C4-2B (cell line): Measurements from ENCODE around the gene PFKL.

Source experiments
- H3K27ac ChIP-seq: fragments of 450-650 bp; 2 replicates; pipeline ENCODE4 v1.5.1; 2017
- ZFX ChIP-seq: fragments of 450-650 bp; IDR thresholded peaks from 2 replicates; pipeline ENCODE4 v1.6.1; 2017
- TF ChIP-seq, protein P1 (sequence below): fragments of 450-650 bp; conservative IDR thresholded peaks from 2 replicates; pipeline ENCODE4 v1.5.1; 2017; ENCODE audit warnings: mild to moderate bottlenecking

Gene PFKL

DNA sequence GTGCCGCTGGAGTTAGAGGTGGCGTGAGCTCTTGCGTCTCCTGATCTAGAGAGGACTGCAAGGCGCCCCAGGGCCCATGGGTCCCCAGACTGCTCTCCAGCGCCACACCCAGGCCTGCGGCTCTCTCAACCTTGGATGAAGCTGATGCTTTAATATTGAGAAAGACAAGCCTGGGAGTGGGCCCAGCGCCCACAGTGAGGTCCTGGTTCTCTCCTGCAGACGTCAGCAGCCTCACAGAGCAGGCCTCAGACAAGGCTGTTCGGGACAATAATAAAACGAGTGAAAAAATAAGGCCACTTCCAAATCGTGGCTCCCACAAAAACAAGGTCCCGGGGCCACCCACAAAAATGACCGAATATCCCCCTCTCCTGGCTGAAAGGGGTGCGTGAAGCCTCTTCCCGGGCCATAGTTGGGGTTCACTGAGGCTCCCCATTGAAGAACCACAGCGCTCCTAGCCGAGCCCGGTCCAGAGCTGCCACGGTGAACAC lies 32.2 kb upstream of the PFKL start:
- TF ChIP-seq ZFX, result no peak
- TF ChIP-seq, protein P1, sequence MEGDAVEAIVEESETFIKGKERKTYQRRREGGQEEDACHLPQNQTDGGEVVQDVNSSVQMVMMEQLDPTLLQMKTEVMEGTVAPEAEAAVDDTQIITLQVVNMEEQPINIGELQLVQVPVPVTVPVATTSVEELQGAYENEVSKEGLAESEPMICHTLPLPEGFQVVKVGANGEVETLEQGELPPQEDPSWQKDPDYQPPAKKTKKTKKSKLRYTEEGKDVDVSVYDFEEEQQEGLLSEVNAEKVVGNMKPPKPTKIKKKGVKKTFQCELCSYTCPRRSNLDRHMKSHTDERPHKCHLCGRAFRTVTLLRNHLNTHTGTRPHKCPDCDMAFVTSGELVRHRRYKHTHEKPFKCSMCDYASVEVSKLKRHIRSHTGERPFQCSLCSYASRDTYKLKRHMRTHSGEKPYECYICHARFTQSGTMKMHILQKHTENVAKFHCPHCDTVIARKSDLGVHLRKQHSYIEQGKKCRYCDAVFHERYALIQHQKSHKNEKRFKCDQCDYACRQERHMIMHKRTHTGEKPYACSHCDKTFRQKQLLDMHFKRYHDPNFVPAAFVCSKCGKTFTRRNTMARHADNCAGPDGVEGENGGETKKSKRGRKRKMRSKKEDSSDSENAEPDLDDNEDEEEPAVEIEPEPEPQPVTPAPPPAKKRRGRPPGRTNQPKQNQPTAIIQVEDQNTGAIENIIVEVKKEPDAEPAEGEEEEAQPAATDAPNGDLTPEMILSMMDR, result no peak
- no peak overlapping the region for H3K27ac ChIP-seq

DNA sequence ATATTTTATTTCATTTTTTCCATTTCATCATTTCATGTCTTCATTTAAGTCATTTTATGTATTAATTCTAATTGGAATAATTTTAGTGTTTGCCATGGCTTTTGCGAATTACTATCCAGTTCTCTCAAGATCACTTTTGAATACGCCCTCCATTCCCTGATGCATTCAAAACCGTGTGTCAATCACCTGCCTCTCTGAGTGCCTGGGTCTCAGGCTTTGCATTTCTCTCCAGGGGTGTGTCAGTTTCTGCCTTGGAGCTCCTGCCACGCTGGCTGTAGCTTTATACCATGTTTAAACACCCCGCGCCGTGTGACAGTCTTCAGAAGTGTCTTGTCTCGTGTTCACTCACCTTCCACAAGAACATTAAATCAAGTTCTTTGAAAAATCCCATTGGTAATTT lies 30.8 kb upstream of the PFKL start:
- TF ChIP-seq, protein P1, result no peak
- no peak for TF ChIP-seq ZFX
- no peak overlapping the region for H3K27ac ChIP-seq

DNA sequence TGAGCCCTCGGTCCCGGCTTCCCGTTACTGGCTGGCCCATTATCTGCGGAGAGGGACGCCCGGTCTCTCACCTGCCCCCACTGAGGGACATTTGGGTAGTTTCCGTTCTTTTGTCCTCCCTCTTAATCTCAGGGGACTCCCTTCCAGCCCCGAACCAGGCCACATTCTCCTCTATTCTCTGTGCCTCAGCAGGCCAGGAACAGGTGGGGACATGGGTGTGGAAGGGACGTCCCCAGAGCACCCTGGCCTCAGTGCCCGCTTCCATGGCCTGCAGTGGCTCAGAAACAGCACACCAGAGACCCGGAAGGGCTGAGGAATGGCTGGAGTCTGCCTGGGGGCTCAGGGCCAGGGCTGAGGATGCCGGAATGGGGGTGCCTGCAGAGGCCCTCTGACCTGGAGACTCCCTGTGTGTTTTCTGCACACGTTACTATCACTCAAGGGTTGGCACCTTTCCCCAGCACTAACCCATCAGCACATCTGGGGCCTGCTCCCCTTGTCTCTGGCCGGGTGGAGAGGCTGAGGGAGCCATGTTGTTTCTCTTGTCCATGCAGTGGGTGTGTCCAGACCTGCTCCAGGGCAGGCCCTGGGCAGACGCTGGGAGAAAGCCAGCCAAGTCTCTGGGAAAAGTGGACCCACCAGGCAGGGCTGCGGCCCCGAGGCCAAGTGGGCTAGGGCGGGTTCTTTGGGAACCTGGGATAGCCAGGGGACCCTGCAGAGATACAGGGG lies 28.1 kb upstream of the PFKL start:
- no peak for TF ChIP-seq ZFX
- TF ChIP-seq, protein P1, result no peak
- no peak overlapping the region for H3K27ac ChIP-seq

DNA sequence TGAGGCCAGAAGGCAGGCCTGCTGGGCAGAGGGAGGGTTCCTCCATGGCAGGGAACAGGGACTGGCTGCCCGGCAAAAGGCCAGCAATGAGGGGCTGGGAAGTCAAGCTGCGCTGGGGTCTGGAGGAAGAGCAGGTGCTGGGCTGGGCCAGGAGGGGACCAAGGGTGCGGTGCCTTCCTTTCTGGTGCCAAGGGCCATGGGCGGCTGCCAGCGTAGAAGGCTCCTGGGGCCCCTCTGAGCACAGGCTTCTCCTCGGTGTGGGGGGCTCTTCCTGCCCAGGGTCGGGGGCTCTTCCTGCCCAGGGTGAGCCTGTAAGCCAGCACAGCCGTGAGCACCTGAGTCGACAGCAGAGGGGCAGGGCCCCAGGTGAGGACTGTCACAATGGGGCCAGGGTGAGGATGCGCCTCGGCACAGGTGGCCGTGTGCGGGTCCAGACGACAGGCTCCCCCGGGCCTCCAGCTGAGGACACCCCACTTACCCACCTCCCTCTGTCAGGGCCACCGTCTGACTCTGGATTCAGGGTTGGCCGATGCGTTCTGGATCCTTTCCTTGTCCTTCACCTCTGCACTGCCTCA lies 27.5 kb upstream of the PFKL start:
- no peak overlapping the region for H3K27ac ChIP-seq
- TF ChIP-seq ZFX, result no peak

DNA sequence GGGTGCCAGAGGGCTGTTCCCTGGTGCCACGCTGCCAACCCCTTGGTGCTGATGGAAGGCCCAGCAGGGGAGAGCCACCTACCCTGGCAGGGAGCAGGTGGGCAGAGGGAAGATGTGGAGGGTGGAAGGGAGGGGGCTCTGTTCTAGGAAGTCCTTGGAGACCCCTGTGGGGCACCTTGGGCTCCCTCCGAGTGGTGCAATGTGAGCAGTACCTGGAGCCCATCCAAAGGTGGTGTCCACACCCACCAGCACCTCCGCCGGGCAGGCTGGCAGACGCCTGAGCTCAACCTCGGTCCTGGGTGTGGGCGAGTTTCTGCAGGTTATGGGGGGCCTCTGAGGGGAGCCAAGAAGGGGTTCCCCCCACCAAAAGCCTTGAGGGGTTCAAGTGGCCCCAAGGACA lies 26.8 kb upstream of the PFKL start:
- TF ChIP-seq, protein P1, result no peak
- no peak overlapping the region for H3K27ac ChIP-seq

DNA sequence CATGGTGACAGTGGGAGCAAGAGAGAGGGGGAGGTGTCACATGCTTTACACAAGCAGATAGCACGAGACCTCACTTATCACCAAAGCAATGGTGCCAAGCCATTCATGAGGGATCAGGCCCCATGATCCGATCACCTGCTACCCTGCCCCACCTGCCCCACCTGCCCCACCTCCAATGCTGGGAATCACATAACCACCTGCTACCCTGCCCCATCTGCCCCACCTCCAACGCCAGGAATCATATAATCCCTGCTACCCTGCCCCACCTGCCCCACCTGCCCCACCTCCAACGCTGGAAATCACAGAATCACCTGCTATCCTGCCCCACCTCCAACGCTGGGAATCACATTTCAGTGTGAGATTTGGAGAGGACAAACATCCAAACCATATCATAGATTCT lies 24.8 kb upstream of the PFKL start:
- TF ChIP-seq, protein P1, result no peak
- no peak for TF ChIP-seq ZFX

DNA sequence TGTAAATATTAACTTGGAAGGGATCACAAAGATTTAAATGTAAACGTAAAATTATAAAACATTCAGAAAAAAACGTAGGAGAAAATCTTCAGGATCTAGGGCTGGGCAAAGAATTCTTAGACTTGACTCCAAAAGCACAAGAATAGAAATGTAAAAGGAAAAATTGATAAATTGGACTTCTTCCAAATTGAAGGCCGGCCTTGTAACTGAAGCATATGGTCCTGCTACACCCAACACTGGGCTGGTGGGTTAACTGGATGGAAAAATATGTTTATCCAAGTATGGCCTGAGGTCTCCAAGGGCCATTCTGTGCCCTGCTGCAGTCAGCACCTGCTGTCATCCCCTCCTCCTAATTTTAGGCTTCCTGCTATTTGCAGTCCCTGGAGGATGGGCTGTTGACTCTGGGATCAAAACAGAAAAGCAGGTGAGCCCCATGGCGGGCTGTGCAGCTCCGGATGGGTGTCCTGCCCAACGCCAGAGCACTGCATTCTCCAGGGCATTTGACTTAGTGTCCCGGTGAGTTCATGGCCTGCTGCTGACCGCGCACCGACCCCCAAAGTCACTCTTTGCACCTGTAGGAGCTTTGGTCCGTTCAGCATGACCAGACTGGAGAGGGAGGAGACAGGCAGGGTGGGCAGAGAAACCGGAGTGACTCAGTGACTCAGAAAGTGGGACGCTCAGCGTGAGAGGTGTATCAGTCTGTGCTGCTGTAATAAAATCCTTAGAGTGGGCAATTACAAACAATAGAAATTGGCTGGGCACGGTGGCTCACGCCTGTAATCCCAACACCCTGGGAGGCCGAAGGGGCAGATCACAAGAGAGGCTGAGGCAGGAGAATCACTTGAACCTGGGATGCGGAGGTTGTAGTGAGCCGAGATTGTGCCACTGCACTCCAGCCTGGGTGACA lies 20.2 kb upstream of the PFKL start:
- TF ChIP-seq, protein P1, result no peak
- no peak for TF ChIP-seq ZFX
- no peak overlapping the region for H3K27ac ChIP-seq

More for the DNA sequence above, 24.8 kb upstream of the PFKL start:
- no peak overlapping the region for H3K27ac ChIP-seq
